Loucy (cell line): ENCODE measurements around the gene NEK3.

Source experiments
- EZH2phosphoT487 ChIP-seq: fragments of 200-600 bp; IDR thresholded peaks from 2 replicates; pipeline ENCODE4 v1.6.1; 2018; ENCODE audit warnings: antibody characterized with exemption, mild to moderate bottlenecking, moderate library complexity, borderline replicate concordance
- TF ChIP-seq, protein P1 (sequence below): fragments of 200-600 bp; sonication (generic); conservative IDR thresholded peaks from 2 replicates; pipeline ENCODE4 v1.5.1; 2014; ENCODE audit warnings: mild to moderate bottlenecking, antibody characterized with exemption, low read length

DNA sequence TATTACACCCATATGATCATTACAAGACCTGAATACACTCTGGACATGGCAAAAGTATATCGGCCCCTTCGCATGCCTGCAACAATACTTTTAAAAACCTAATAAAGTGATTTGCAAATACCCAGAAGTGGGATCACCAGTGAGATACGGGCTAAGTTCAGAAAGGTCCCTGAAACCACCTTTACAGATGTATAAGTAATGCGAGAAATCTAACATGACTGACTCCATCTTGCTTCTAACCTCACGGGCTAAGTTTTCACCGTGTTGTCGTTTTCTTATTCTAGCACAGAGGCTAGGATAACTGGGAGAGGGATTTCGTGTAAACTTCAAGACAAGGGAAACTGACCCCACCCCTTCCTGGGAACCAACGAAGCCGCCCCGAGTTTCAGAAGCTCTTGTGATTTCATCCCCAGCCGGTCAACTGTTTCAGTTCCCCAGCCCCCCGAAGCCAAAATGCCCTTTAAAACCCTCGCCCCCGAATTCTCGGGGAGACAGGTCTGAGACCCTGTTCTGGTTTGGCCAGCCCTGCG is 703 bp downstream of the NEK3 start:
- no peak for TF ChIP-seq EZH2phosphoT487
- TF ChIP-seq, protein P1, sequence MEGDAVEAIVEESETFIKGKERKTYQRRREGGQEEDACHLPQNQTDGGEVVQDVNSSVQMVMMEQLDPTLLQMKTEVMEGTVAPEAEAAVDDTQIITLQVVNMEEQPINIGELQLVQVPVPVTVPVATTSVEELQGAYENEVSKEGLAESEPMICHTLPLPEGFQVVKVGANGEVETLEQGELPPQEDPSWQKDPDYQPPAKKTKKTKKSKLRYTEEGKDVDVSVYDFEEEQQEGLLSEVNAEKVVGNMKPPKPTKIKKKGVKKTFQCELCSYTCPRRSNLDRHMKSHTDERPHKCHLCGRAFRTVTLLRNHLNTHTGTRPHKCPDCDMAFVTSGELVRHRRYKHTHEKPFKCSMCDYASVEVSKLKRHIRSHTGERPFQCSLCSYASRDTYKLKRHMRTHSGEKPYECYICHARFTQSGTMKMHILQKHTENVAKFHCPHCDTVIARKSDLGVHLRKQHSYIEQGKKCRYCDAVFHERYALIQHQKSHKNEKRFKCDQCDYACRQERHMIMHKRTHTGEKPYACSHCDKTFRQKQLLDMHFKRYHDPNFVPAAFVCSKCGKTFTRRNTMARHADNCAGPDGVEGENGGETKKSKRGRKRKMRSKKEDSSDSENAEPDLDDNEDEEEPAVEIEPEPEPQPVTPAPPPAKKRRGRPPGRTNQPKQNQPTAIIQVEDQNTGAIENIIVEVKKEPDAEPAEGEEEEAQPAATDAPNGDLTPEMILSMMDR, result no peak
